Epithelial cell of esophagus (primary cell): ENCODE results near the gene ADAR.
A peak's percentile ranks its signal among the peaks of the same experiment; 100 is the strongest.

ENCODE experiments used
- DNase-seq: peaks from one replicate; pipeline ENCODE4 v3.0.0; 2010; ENCODE audit warnings: low read depth
- H3K4me3 ChIP-seq: 2 replicates; pipeline ENCODE4 v1.5.1; 2011; ENCODE audit warnings: mild to moderate bottlenecking, low read length, control low read depth
- CTCF ChIP-seq: IDR thresholded peaks from 2 replicates; pipeline ENCODE4 v1.5.1; 2011; ENCODE audit warnings: low read depth, mild to moderate bottlenecking, low read length, control low read depth, inconsistent platforms; ENCODE audit not compliant: insufficient read depth; ENCODE audit errors: missing control alignments

Gene ADAR

GRCh38 chr1:154635171-154635570, 27.2 kb upstream of the ADAR start:
- DNase-seq, result peak; percentile 10
- TF ChIP-seq CTCF, result no peak
- no peak overlapping the region for H3K4me3 ChIP-seq

GRCh38 chr1:154629675-154630073, 21.7 kb upstream of the ADAR start:
- no peak for DNase-seq
- no peak overlapping the region for H3K4me3 ChIP-seq
- TF ChIP-seq CTCF, result no peak

- no peak overlapping the region for H3K4me3 ChIP-seq
- DNase-seq, result no peak
- no peak for TF ChIP-seq CTCF
Measured at GRCh38 chr1:154629061-154629674, 21.2 kb upstream of the ADAR start.

GRCh38 chr1:154628121-154628405, 20.1 kb upstream of the ADAR start:
- TF ChIP-seq CTCF, result no peak
- H3K4me3 ChIP-seq, result peak overlapping the region; percentile 90

GRCh38 chr1:154627257-154628120, 19.5 kb upstream of the ADAR start:
- DNase-seq, result peak; percentile 91
- H3K4me3 ChIP-seq, result peak overlapping the region; percentile 90
- no peak for TF ChIP-seq CTCF

More at GRCh38 chr1:154628121-154628405, 20.1 kb upstream of the ADAR start:
- DNase-seq, result no peak

GRCh38 chr1:154626456-154627256, 18.7 kb upstream of the ADAR start:
- TF ChIP-seq CTCF, result no peak
- peak overlapping the region; percentile 90 for H3K4me3 ChIP-seq
- no peak for DNase-seq
